GM10266 (cell line): ENCODE data around the gene DEPDC5.

Experiments used
- DNase-seq: peaks from one replicate; pipeline ENCODE4 v3.0.0; 2012; ENCODE audit errors: extremely low spot score
- TF ChIP-seq, protein P1 (sequence below): IDR thresholded peaks from 2 replicates; pipeline ENCODE4 v1.5.1; 2012; ENCODE audit warnings: mild to moderate bottlenecking, low read depth; ENCODE audit not compliant: control insufficient read depth, insufficient read depth; ENCODE audit errors: missing control alignments

Gene DEPDC5

DNA sequence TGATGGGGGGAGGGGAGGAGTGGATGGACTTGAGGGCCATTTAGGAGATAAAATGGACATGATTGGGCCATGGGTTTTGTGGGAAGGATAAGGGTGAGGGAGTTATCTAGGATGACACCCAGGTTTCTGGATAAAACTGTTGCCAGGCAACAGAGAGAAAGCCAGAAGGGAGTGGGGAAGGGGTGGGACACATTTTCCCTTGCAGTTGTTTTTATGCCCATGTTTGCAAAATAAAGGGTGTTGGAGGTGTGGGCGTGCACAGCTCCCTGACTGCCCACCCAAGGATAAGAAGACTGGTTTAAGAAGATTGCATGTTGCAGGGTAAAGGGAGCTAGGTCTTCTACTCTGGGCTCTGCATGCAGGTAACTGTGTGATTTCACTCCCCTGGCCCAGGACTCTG is 172.2 kb downstream of the DEPDC5 start:
- TF ChIP-seq, protein P1, sequence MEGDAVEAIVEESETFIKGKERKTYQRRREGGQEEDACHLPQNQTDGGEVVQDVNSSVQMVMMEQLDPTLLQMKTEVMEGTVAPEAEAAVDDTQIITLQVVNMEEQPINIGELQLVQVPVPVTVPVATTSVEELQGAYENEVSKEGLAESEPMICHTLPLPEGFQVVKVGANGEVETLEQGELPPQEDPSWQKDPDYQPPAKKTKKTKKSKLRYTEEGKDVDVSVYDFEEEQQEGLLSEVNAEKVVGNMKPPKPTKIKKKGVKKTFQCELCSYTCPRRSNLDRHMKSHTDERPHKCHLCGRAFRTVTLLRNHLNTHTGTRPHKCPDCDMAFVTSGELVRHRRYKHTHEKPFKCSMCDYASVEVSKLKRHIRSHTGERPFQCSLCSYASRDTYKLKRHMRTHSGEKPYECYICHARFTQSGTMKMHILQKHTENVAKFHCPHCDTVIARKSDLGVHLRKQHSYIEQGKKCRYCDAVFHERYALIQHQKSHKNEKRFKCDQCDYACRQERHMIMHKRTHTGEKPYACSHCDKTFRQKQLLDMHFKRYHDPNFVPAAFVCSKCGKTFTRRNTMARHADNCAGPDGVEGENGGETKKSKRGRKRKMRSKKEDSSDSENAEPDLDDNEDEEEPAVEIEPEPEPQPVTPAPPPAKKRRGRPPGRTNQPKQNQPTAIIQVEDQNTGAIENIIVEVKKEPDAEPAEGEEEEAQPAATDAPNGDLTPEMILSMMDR, result no peak

DNA sequence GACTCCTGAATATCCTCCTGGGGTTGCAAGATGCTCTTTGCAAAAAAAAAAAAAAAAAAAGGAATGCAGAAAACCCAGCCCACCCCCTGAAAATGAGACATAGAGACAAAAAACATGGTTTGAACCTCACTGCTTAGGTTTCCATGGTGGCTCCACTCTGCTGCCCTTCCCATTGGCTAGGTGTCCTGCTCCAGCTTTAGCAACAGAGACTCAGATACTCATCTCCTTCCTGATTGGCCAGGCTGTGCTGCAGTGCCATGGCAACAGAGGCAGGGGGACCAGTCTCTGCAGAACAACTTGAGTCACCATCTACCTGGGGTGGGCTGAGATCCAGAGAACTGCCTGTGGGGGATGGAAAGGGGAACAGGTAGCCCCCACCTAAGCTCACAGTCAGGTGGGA is 173.2 kb downstream of the DEPDC5 start:
- DNase-seq, result peak; percentile 36
- TF ChIP-seq, protein P1, result no peak

More for the DNA sequence above, 172.2 kb downstream of the DEPDC5 start:
- no peak for DNase-seq

DNA sequence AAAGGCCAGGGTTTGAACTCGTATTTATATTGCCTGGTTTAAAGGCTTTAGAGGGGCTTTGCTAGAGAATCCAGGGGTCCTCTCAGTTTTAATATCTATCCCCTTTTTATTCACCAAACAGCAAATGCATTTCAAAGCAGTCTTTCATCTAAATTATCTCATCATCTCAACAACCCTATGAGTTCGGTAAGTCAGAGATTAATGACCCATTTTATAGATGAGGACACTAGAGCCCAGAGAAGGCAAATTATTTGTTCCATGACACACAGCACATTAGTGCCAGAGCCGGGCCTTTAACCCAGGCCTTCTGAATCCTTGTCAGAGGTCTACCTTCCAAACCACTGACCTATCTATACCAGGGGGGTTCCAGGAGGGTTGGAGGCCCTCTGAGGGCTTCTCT is 173.7 kb downstream of the DEPDC5 start:
- TF ChIP-seq, protein P1, result no peak
- DNase-seq, result no peak

DNA sequence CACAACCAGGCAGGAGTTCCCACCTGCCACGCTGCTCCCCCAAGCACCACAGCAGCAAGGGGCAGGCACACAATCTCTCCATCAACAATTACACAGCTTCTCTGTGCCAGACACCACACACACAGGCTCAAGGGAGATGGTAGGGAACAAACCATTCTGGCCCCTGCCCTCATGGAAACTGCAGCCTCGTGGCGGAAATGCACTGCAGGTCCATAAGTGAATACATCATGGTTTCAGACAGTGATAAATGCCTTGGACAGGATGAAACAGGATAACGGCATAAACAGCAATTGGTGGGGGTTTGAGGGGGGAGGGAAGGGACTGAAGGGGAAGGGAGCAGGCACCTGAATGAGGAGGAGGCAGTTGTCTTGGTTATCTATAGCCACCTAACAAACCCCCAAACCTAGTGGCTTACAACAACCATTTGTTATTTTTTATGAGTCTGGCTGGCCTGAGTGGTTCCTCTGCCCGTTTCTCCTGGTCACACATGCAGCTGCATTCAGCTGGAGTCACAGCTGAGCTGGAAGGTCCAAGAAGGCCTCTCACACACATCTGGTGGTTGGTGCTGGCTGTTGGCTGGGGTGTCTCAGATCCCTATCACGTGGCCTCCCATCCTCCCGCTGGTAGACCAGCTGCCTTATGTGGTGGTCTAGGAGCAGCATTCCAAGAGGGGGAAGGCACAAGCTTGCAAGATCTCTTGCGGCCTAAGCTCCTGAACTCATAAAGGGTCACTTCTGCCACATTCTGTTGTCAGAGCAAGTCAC is 175.5 kb downstream of the DEPDC5 start:
- DNase-seq, result no peak
- TF ChIP-seq, protein P1, result no peak

DNA sequence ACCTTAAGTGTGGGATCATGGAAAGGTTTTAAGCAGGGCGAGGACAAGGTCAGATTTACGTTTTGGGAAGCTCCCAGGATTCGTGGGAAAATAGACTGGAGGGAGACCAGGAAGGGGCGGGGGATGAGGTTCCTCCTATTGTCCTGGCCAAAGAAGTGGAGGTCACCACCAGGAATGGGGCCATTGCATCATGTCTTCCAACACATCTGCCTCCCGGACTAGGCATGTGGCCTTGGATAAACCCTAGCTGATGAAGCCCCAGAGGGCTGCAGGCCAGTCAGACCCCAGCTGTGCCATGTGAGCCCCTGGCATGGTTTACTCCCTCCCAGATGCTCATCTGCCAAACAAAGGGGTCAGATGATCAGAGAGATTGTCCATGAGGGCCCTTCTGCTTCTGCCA is 179.0 kb downstream of the DEPDC5 start:
- no peak for DNase-seq
- TF ChIP-seq, protein P1, result no peak

DNA sequence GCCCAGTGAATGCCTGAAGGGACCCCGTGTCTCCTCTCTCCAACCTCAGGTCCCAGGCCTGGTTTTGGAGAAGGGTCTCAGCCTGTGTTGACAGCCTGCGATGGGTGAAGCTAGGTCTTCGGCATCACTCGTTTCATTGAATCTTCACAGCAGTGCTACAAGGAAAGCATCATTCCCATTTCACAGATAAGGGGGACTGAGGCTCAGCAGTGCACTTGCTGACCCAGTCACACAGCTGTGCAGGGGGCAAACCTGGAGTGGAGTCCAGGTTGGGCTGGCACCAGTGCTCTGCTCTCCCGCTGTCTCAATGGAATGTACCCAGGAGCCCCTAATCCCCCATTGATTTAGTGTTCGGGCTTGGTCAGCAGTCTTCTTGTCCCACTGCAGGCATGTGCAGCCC is 179.6 kb downstream of the DEPDC5 start:
- TF ChIP-seq, protein P1, result no peak
- DNase-seq, result no peak

DNA sequence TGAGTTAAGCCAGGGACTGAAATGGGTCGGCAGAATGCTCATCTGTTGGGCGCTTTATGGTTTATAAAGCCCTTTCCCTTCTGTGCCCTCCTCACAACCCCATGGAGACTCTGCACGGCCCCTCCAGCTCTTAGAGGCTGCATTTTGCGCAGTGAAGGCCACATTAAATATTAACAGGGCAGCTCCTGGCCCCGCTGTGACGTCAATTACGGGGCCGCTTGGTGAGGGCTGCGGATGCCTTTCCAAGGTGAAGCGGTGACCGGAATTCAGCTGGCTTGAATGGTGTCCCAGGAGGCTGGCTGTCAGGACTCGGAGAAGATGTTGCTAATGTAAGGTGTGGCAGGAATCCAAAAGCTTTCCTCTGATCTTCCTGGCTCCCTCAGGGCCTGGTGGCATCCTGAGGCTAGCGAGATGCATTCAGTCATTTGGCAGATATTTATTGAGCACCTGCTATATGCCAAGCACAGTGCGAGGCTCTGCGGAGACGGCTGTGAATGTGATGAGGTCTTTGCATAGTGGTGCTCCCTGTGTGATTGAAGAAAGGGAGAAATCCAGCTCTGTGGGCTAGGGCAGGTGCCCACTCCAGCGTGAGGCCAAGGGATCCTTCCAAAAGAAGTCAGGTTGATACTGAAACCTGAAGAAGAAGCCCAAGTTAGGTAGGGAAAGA is 180.1 kb downstream of the DEPDC5 start:
- DNase-seq, result no peak

More for the DNA sequence above, 180.1 kb downstream of the DEPDC5 start:
- TF ChIP-seq, protein P1, result no peak
